ENCODE results near the gene MFN2.

MFN2 gene

DNA sequence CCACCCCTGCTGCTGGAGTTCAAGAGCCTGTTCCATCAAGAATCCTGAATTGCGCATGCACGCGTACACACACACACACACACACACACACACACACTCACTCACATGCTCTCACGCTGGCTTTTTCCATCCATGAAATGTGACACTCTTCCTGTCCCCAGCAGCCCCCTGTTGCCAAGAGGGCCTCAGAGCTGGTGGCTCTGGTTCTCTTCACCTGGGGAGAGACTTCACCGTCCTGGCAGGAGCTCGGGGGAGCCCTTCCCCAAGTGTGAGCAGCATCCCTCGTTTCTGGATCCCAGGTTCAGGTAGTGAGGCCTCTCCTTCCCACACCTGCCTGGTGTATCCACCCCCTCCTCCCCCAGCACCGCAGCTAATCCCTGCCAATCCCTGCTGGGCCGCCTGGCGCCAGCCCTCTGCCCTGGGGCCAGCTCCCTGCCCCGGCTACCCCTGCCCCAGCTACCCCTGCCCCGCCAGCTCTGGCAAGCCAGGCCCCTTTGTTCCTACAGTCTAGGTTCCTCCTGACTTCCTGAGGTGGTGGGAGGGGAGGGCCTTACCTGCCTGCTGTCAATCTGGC, 35.8 kb upstream of the MFN2 start (continued):
- TF ChIP-seq, protein P1, sequence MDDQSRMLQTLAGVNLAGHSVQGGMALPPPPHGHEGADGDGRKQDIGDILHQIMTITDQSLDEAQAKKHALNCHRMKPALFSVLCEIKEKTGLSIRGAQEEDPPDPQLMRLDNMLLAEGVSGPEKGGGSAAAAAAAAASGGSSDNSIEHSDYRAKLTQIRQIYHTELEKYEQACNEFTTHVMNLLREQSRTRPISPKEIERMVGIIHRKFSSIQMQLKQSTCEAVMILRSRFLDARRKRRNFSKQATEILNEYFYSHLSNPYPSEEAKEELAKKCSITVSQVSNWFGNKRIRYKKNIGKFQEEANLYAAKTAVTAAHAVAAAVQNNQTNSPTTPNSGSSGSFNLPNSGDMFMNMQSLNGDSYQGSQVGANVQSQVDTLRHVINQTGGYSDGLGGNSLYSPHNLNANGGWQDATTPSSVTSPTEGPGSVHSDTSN (CRISPR knock-in tag; IDR thresholded peaks at IDR 0.05) = no peak
- TF ChIP-seq, protein P2, sequence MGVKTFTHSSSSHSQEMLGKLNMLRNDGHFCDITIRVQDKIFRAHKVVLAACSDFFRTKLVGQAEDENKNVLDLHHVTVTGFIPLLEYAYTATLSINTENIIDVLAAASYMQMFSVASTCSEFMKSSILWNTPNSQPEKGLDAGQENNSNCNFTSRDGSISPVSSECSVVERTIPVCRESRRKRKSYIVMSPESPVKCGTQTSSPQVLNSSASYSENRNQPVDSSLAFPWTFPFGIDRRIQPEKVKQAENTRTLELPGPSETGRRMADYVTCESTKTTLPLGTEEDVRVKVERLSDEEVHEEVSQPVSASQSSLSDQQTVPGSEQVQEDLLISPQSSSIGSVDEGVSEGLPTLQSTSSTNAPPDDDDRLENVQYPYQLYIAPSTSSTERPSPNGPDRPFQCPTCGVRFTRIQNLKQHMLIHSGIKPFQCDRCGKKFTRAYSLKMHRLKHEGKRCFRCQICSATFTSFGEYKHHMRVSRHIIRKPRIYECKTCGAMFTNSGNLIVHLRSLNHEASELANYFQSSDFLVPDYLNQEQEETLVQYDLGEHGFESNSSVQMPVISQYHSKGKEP (tag by site-specific recombination; IDR thresholded peaks at IDR 0.05) = peak; percentile 78; the same call in 1 of the 2 replicates
- TF ChIP-seq ZNF629 (tag by site-specific recombination; IDR thresholded peaks at IDR 0.05) = peak; percentile 62
- peak; percentile 81; the same call in 1 of the 2 replicates for TF ChIP-seq ZFP37 (tag by site-specific recombination; IDR thresholded peaks at IDR 0.05)
- no peak for TF ChIP-seq ZNF132 (tag by site-specific recombination; IDR thresholded peaks at IDR 0.05; ENCODE audit: borderline replicate concordance)
- TF ChIP-seq ZNF501 (tag by site-specific recombination; IDR thresholded peaks at IDR 0.05) = peak; percentile 99
- TF ChIP-seq HOXD13 (CRISPR knock-in tag; IDR thresholded peaks at IDR 0.05; ENCODE audit: borderline replicate concordance) = no peak
- TF ChIP-seq ZNF473 (tag by site-specific recombination; IDR thresholded peaks at IDR 0.05) = peak; percentile 98
- TF ChIP-seq ZNF223 (tag by site-specific recombination; IDR thresholded peaks at IDR 0.05) = peak; percentile 58; the same call in 1 of the 2 replicates
- no peak for TF ChIP-seq ZNF510 (tag by site-specific recombination; IDR thresholded peaks at IDR 0.05; ENCODE audit: insufficient replicate concordance)
- peak; percentile 73; the same call in 1 of the 2 replicates for TF ChIP-seq ZBTB17 (tag by site-specific recombination; IDR thresholded peaks at IDR 0.05)
- TF ChIP-seq, protein P3, sequence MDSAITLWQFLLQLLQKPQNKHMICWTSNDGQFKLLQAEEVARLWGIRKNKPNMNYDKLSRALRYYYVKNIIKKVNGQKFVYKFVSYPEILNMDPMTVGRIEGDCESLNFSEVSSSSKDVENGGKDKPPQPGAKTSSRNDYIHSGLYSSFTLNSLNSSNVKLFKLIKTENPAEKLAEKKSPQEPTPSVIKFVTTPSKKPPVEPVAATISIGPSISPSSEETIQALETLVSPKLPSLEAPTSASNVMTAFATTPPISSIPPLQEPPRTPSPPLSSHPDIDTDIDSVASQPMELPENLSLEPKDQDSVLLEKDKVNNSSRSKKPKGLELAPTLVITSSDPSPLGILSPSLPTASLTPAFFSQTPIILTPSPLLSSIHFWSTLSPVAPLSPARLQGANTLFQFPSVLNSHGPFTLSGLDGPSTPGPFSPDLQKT (IDR thresholded peaks at IDR 0.05; ENCODE audit: borderline replicate concordance, low read depth, low read length) = no peak
- TF ChIP-seq ZSCAN30 (tag by site-specific recombination; IDR thresholded peaks at IDR 0.05) = peak; percentile 91
- no peak for TF ChIP-seq HOXA7 (CRISPR knock-in tag; IDR thresholded peaks at IDR 0.05; ENCODE audit: borderline replicate concordance)
- TF ChIP-seq, protein P4, sequence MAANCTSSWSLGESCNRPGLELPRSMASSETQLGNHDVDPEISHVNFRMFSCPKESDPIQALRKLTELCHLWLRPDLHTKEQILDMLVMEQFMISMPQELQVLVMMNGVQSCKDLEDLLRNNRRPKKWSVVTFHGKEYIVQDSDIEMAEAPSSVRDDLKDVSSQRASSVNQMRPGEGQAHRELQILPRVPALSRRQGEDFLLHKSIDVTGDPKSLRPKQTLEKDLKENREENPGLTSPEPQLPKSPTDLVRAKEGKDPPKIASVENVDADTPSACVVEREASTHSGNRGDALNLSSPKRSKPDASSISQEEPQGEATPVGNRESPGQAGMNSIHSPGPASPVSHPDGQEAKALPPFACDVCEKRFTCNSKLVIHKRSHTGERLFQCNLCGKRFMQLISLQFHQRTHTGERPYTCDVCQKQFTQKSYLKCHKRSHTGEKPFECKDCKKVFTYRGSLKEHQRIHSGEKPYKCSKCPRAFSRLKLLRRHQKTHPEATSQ (tag by site-specific recombination; IDR thresholded peaks at IDR 0.05) = no peak
- TF ChIP-seq KLF1 (tag by site-specific recombination; IDR thresholded peaks at IDR 0.05) = no peak
- TF ChIP-seq ZNF169 (tag by site-specific recombination; IDR thresholded peaks at IDR 0.05) = no peak
- no peak for TF ChIP-seq ZNF16 (tag by site-specific recombination; IDR thresholded peaks at IDR 0.05; ENCODE audit: low read depth)
- peak; percentile 85 for TF ChIP-seq ZNF600 (tag by site-specific recombination; IDR thresholded peaks at IDR 0.05)
- TF ChIP-seq, protein P5, sequence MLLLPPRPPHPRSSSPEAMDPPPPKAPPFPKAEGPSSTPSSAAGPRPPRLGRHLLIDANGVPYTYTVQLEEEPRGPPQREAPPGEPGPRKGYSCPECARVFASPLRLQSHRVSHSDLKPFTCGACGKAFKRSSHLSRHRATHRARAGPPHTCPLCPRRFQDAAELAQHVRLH (tag by site-specific recombination; IDR thresholded peaks at IDR 0.05) = peak; percentile 68; the same call in 1 of the 2 replicates
- 0 out of 2 replicates have a peak, but pooled peaks have one; percentile 11 for TF ChIP-seq SP2 (tag by site-specific recombination; IDR thresholded peaks at IDR 0.05)
- TF ChIP-seq, protein P6, sequence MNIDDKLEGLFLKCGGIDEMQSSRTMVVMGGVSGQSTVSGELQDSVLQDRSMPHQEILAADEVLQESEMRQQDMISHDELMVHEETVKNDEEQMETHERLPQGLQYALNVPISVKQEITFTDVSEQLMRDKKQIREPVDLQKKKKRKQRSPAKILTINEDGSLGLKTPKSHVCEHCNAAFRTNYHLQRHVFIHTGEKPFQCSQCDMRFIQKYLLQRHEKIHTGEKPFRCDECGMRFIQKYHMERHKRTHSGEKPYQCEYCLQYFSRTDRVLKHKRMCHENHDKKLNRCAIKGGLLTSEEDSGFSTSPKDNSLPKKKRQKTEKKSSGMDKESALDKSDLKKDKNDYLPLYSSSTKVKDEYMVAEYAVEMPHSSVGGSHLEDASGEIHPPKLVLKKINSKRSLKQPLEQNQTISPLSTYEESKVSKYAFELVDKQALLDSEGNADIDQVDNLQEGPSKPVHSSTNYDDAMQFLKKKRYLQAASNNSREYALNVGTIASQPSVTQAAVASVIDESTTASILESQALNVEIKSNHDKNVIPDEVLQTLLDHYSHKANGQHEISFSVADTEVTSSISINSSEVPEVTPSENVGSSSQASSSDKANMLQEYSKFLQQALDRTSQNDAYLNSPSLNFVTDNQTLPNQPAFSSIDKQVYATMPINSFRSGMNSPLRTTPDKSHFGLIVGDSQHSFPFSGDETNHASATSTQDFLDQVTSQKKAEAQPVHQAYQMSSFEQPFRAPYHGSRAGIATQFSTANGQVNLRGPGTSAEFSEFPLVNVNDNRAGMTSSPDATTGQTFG (tag by site-specific recombination; IDR thresholded peaks at IDR 0.05; ENCODE audit: borderline replicate concordance) = peak; percentile 96
- peak; percentile 86 for TF ChIP-seq ZEB2 (tag by site-specific recombination; IDR thresholded peaks at IDR 0.05)
- peak; percentile 93 for TF ChIP-seq BCL11B (tag by site-specific recombination; IDR thresholded peaks at IDR 0.05; ENCODE audit: low read depth)
- TF ChIP-seq ZNF112 (tag by site-specific recombination; IDR thresholded peaks at IDR 0.05) = 0 out of 2 replicates have a peak, but pooled peaks have one; percentile 38
- TF ChIP-seq, protein P7, sequence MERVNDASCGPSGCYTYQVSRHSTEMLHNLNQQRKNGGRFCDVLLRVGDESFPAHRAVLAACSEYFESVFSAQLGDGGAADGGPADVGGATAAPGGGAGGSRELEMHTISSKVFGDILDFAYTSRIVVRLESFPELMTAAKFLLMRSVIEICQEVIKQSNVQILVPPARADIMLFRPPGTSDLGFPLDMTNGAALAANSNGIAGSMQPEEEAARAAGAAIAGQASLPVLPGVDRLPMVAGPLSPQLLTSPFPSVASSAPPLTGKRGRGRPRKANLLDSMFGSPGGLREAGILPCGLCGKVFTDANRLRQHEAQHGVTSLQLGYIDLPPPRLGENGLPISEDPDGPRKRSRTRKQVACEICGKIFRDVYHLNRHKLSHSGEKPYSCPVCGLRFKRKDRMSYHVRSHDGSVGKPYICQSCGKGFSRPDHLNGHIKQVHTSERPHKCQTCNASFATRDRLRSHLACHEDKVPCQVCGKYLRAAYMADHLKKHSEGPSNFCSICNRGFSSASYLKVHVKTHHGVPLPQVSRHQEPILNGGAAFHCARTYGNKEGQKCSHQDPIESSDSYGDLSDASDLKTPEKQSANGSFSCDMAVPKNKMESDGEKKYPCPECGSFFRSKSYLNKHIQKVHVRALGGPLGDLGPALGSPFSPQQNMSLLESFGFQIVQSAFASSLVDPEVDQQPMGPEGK (tag by site-specific recombination; IDR thresholded peaks at IDR 0.05) = peak; percentile 98
- TF ChIP-seq, protein P8, sequence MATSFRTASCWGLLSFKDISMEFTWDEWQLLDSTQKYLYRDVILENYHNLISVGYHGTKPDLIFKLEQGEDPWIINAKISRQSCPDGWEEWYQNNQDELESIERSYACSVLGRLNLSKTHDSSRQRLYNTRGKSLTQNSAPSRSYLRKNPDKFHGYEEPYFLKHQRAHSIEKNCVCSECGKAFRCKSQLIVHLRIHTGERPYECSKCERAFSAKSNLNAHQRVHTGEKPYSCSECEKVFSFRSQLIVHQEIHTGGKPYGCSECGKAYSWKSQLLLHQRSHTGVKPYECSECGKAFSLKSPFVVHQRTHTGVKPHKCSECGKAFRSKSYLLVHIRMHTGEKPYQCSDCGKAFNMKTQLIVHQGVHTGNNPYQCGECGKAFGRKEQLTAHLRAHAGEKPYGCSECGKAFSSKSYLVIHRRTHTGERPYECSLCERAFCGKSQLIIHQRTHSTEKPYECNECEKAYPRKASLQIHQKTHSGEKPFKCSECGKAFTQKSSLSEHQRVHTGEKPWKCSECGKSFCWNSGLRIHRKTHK (tag by site-specific recombination; IDR thresholded peaks at IDR 0.05) = no peak
- no peak for TF ChIP-seq ZNF670 (tag by site-specific recombination; IDR thresholded peaks at IDR 0.05; ENCODE audit: low read depth)
